ENCODE data around the gene CCDC154.
A peak's percentile ranks its signal among the peaks of the same experiment; 100 is the strongest.

CCDC154 gene

GRCh38 chr16:1425616-1426370 lies 18.6 kb downstream of the CCDC154 start:
- DNase-seq (ENCODE audit: low read depth, low spot score): no peak

GRCh38 chr16:1424028-1424427 lies 20.3 kb downstream of the CCDC154 start:
- DNase-seq (ENCODE audit: low read depth, low spot score): no peak

- no peak for DNase-seq (ENCODE audit: low read depth, low spot score)
These were observed 22.3 kb downstream of the CCDC154 start for GRCh38 chr16:1422076-1422475.

- no peak for DNase-seq (ENCODE audit: low read depth, low spot score)
These were observed 24.2 kb downstream of the CCDC154 start for GRCh38 chr16:1420111-1420539.

- DNase-seq (ENCODE audit: low read depth, low spot score): no peak
These were observed 27.8 kb downstream of the CCDC154 start for GRCh38 chr16:1416521-1416941.

GRCh38 chr16:1414532-1415260 lies 29.7 kb downstream of the CCDC154 start, which contains the start of gene UNKL:
TSS of gene UNKL (minus strand) at chr16:1414704. CDS start at chr16:1414691, 13 bp downstream.
- peak; percentile 13 for DNase-seq (ENCODE audit: low read depth, low spot score)

- no peak for DNase-seq (ENCODE audit: low read depth, low spot score)
These were observed 30.4 kb downstream of the CCDC154 start for GRCh38 chr16:1413684-1414531.

GRCh38 chr16:1412847-1413246 lies 31.5 kb downstream of the CCDC154 start:
- DNase-seq (ENCODE audit: low read depth, low spot score): no peak

- DNase-seq (ENCODE audit: low read depth, low spot score): peak; percentile 60
These were observed 36.1 kb downstream of the CCDC154 start for GRCh38 chr16:1408171-1408837.

GRCh38 chr16:1407753-1408152 lies 36.6 kb downstream of the CCDC154 start:
- DNase-seq (ENCODE audit: low read depth, low spot score): no peak

GRCh38 chr16:1403733-1404132 lies 40.6 kb downstream of the CCDC154 start:
- no peak for DNase-seq (ENCODE audit: low read depth, low spot score)

GRCh38 chr16:1403036-1403435 lies 41.3 kb downstream of the CCDC154 start:
- no peak for DNase-seq (ENCODE audit: low read depth, low spot score)

- DNase-seq (ENCODE audit: low read depth, low spot score): no peak
These were observed 42.6 kb downstream of the CCDC154 start for GRCh38 chr16:1401758-1402154.

- no peak for DNase-seq (ENCODE audit: low read depth, low spot score)
These were observed 43.1 kb downstream of the CCDC154 start for GRCh38 chr16:1401061-1401757.

GRCh38 chr16:1398826-1399581 lies 45.4 kb downstream of the CCDC154 start:
- DNase-seq (ENCODE audit: low read depth, low spot score): no peak

- DNase-seq (ENCODE audit: low read depth, low spot score): no peak
These were observed 46.0 kb downstream of the CCDC154 start for GRCh38 chr16:1398351-1398750.

GRCh38 chr16:1397779-1398178 lies 46.6 kb downstream of the CCDC154 start:
- DNase-seq (ENCODE audit: low read depth, low spot score): no peak

GRCh38 chr16:1395444-1396031 lies 48.8 kb downstream of the CCDC154 start:
- DNase-seq (ENCODE audit: low read depth, low spot score): no peak

- no peak for DNase-seq (ENCODE audit: low read depth, low spot score)
These were observed 49.9 kb downstream of the CCDC154 start for GRCh38 chr16:1394367-1394951.

Measured in smooth muscle cell of the brain vasculature (primary cell).